Kidney epithelial cell (primary cell): ENCODE measurements around the gene ARL10. TPM values are rescaled to one million over a fixed set of nuclear protein-coding genes. Genes with fewer than 3 reads are reported as not detected.

Experiments used
- DNase-seq: peaks from one replicate; pipeline ENCODE4 v3.0.0-alpha.2; 2010; ENCODE audit warnings: low read depth
- H3K27me3 ChIP-seq: 2 replicates; pipeline ENCODE4 v1.6.0; 2011; ENCODE audit warnings: low read length; ENCODE audit not compliant: control insufficient read depth, insufficient read depth
- H3K36me3 ChIP-seq: 2 replicates; pipeline ENCODE4 v1.5.1; 2011; ENCODE audit warnings: low read length; ENCODE audit not compliant: control insufficient read depth, insufficient read depth
- H3K4me3 ChIP-seq: 2 replicates; pipeline ENCODE4 v1.5.1; 2011; ENCODE audit warnings: low read depth, mild to moderate bottlenecking, control low read depth, low read length
- CTCF ChIP-seq: IDR thresholded peaks from 2 replicates; pipeline ENCODE4 v1.5.1; 2011; ENCODE audit warnings: mild to moderate bottlenecking, moderate library complexity, low read length, control low read depth, inconsistent platforms; ENCODE audit not compliant: insufficient read depth, poor library complexity, severe bottlenecking
- total RNA-seq: library from RNA; depleted of rRNA; stranded (reverse); fragments of >200 nt; gene quantifications from 2 replicates; pipeline ENCODE4 v1.2.3, GENCODE V29; 2015

The ARL10 gene
- total RNA-seq, 1 donor from 2014 or later = 8.8 TPM

GRCh38 chr5:176366232-176366894 is 1.1 kb downstream of the ARL10 start:
- DNase-seq = no peak
- Histone ChIP-seq H3K36me3 (no peaks in the 10 kb centered on the region), H3K27me3 (no peaks in the 10 kb centered on the region), H3K4me3 (peak overlapping the region; percentile 78)
- no peak for TF ChIP-seq CTCF

GRCh38 chr5:176368726-176369125 is 3.4 kb downstream of the ARL10 start:
- no peak for TF ChIP-seq CTCF
- Histone ChIP-seq H3K27me3 (no peaks in the 10 kb centered on the region), H3K4me3 (no peak overlapping the region)

GRCh38 chr5:176369934-176370711 is 4.8 kb downstream of the ARL10 start:
- H3K36me3 ChIP-seq = peaks cover 2% of the 10 kb centered on the region
- DNase-seq = no peak
- H3K4me3 ChIP-seq = no peak overlapping the region
- H3K27me3 ChIP-seq = no peaks in the 10 kb centered on the region
- no peak for TF ChIP-seq CTCF

More at GRCh38 chr5:176368726-176369125, 3.4 kb downstream of the ARL10 start:
- DNase-seq = no peak
- peaks cover 2% of the 10 kb centered on the region for H3K36me3 ChIP-seq

- H3K36me3 ChIP-seq = peaks cover 2% of the 10 kb centered on the region
- no peak overlapping the region for H3K4me3 ChIP-seq
- H3K27me3 ChIP-seq = no peaks in the 10 kb centered on the region
- DNase-seq = no peak
- TF ChIP-seq CTCF = no peak
Observed at GRCh38 chr5:176371621-176372539, 6.6 kb downstream of the ARL10 start.

GRCh38 chr5:176373100-176373818 is 8.0 kb downstream of the ARL10 start:
- no peak for DNase-seq
- Histone ChIP-seq H3K27me3 (no peaks in the 10 kb centered on the region), H3K36me3 (peaks cover 2% of the 10 kb centered on the region), H3K4me3 (no peak overlapping the region)
- TF ChIP-seq CTCF = no peak
